Smooth muscle cell (in vitro differentiated cells): ENCODE results near the gene SMYD3. TPM values are rescaled to one million over a fixed set of nuclear protein-coding genes. Genes with fewer than 3 reads are reported as not detected.

ENCODE experiments used
- DNase-seq: peaks from one replicate; lab custom pipeline; 2025; ENCODE audit not compliant: unreplicated experiment; lab: John Stamatoyannopoulos, UW
- H2AFZ ChIP-seq: fragments of 200-600 bp; sonication (generic); 2 replicates; pipeline ENCODE4 v1.6.0; 2016; ENCODE audit warnings: antibody characterized with exemption, low read depth, mild to moderate bottlenecking
- H3F3A ChIP-seq: fragments of 200-600 bp; sonication (generic); 2 replicates; pipeline ENCODE4 v1.6.0; 2017; ENCODE audit warnings: antibody characterized with exemption, low read depth
- H3K27ac ChIP-seq: fragments of 200-600 bp; sonication (generic); 2 replicates; pipeline ENCODE4 v1.5.1; 2016; ENCODE audit warnings: low read depth, mild to moderate bottlenecking
- H3K27me3 ChIP-seq: fragments of 200-600 bp; sonication (generic); 2 replicates; pipeline ENCODE4 v1.6.1; 2016; ENCODE audit warnings: low read depth, mild to moderate bottlenecking
- H3K36me3 ChIP-seq: fragments of 200-600 bp; sonication (generic); 2 replicates; pipeline ENCODE4 v1.5.1; 2016; ENCODE audit warnings: low read depth
- H3K4me1 ChIP-seq: fragments of 200-600 bp; sonication (generic); 2 replicates; pipeline ENCODE4 v1.5.1; 2016; ENCODE audit warnings: low read depth
- H3K4me2 ChIP-seq: fragments of 200-600 bp; sonication (generic); 2 replicates; pipeline ENCODE4 v1.6.0; 2016; ENCODE audit warnings: mild to moderate bottlenecking
- H3K4me3 ChIP-seq: fragments of 200-600 bp; sonication (generic); 2 replicates; pipeline ENCODE4 v1.5.1; 2016; ENCODE audit warnings: mild to moderate bottlenecking
- H3K79me2 ChIP-seq: fragments of 200-600 bp; sonication (generic); 2 replicates; pipeline ENCODE4 v1.6.0; 2016; ENCODE audit warnings: low read depth, mild to moderate bottlenecking
- H3K9ac ChIP-seq: fragments of 200-600 bp; sonication (generic); 2 replicates; pipeline ENCODE4 v1.6.0; 2016; ENCODE audit warnings: low read depth
- H3K9me3 ChIP-seq: fragments of 200-600 bp; sonication (generic); replicated peaks from 2 replicates; pipeline ENCODE4 v1.5.1; 2016; ENCODE audit warnings: low read depth
- H4K20me1 ChIP-seq: fragments of 200-600 bp; sonication (generic); 2 replicates; pipeline ENCODE4 v1.6.0; 2016; ENCODE audit warnings: low read depth
- CTCF ChIP-seq: fragments of 200-600 bp; sonication (generic); IDR thresholded peaks from 2 replicates; pipeline ENCODE4 v1.5.1; 2017; ENCODE audit warnings: borderline replicate concordance, mild to moderate bottlenecking, antibody characterized with exemption; ENCODE audit not compliant: insufficient read depth, poor library complexity, severe bottlenecking
- WGBS: methylation state at CpG from one replicate; pipeline ENCODE4 v1.1.7; 2016; ENCODE audit warnings: low lambda C conversion rate; 5-methylcytosine and 5-hydroxymethylcytosine counted together
- polyA plus RNA-seq: library from polyadenylated mRNA; unstranded; fragments of >200 nt; fragmentation: Nextera tagmentation; extraction: Ambion mirVana; gene quantifications from 2 replicates; pipeline ENCODE4 v1.2.1, GENCODE V29; 2016
- total RNA-seq: library from RNA; depleted of rRNA; stranded (reverse); fragments of >200 nt; gene quantifications from 2 replicates; pipeline ENCODE4 v1.2.3, GENCODE V29; 2014

Gene SMYD3
- total and polyA plus RNA-seq, 2 experiments from 2014 or later = 162 to 301 TPM

DNA sequence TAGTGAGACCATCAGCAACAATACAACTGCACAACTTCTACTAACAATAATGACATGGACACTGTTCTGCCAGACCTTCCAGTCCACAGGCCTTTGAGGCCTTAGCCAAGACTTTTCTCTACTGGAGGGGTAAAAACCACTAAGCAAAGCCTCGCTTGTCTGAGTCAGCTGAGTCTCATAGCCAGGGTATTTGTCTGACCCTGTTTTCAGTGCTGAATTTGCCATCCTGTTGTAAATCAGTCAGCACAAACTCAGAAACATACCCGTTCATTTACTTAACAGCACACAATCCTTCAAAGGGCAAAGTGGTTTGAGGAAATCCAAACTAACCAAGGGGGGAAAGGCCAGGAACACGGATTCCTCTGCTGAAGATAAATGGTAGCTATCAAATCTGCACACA lies 537.8 kb downstream of the SMYD3 start:
- H3F3A ChIP-seq = peaks cover 48% of the 10 kb centered on the region
- H3K4me3 ChIP-seq = no peak overlapping the region
- H2AFZ ChIP-seq = no peak overlapping the region
- H3K36me3 ChIP-seq = no peaks in the 10 kb centered on the region
- peaks cover 22% of the 10 kb centered on the region for H3K4me1 ChIP-seq
- H3K4me2 ChIP-seq = peak overlapping the region; percentile 58
- peak overlapping the region; percentile 58 for H3K9ac ChIP-seq
- WGBS = under 1% methylated on average over 3 of the region's 3 CpGs
- DNase-seq = no peak
- no peaks in the 10 kb centered on the region for H3K9me3 ChIP-seq
- no peaks in the 10 kb centered on the region for H4K20me1 ChIP-seq
- H3K27ac ChIP-seq = peak overlapping the region; percentile 91
- no peak for TF ChIP-seq CTCF
- peaks cover 32% of the 10 kb centered on the region for H3K79me2 ChIP-seq
- H3K27me3 ChIP-seq = no peaks in the 10 kb centered on the region

DNA sequence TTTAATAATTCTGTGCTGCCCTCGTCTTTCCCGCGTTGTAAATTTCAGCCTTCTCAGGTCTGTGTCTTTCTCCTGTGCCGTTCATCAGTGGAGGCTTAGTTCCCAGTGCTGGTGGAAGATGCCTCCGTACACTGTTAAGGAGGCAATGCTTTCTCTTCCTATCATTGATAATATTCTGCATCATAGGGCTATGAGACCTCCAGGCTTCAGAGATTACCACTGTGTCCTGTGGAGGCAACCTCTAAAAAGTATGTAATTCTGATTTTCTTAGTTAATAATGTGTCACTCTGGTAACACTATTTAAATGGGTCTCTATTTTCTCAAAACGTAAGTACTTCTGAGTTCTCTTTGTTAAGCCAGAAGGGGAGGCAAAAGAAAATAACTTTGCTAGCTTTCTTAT lies 538.3 kb downstream of the SMYD3 start:
- peak overlapping the region; percentile 58 for H3K4me2 ChIP-seq

DNA sequence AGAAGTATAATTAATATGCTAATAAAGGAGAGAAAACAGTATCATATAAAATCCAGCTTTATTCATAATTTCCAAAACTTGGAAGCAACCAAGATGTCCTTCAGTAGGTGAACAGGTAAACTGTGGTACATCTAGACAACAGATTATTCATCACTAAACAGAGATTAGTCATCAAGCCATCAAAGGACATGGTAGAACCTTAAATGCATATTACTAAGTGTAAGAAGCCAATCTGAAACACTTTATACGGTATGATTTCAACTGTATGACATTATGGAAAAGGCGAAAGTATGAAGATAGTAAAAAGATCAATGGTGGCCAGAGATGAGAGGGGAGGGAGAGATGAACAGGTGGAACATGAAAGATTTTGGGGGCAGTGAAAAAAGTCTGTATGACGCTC lies 541.7 kb downstream of the SMYD3 start:
- H2AFZ ChIP-seq = no peak overlapping the region
- H3K27ac ChIP-seq = no peak overlapping the region
- WGBS = 96% methylated on average over 3 of the region's 3 CpGs
- no peak for TF ChIP-seq CTCF
- peaks cover 42% of the 10 kb centered on the region for H3F3A ChIP-seq
- no peak overlapping the region for H3K9ac ChIP-seq
- no peaks in the 10 kb centered on the region for H3K27me3 ChIP-seq
- H3K4me1 ChIP-seq = peaks cover 27% of the 10 kb centered on the region
- H3K79me2 ChIP-seq = peaks cover 50% of the 10 kb centered on the region
- H4K20me1 ChIP-seq = no peaks in the 10 kb centered on the region
- no peak overlapping the region for H3K4me3 ChIP-seq
- no peak overlapping the region for H3K4me2 ChIP-seq
- DNase-seq = no peak
- H3K36me3 ChIP-seq = no peaks in the 10 kb centered on the region
- H3K9me3 ChIP-seq = no peaks in the 10 kb centered on the region

More for the DNA sequence above, 538.3 kb downstream of the SMYD3 start:
- H3F3A ChIP-seq = peaks cover 49% of the 10 kb centered on the region
- H3K27me3 ChIP-seq = no peaks in the 10 kb centered on the region
- 63% methylated on average over 6 of the region's 6 CpGs for WGBS
- no peak for DNase-seq
- H3K36me3 ChIP-seq = no peaks in the 10 kb centered on the region
- TF ChIP-seq CTCF = no peak
- H3K79me2 ChIP-seq = peaks cover 32% of the 10 kb centered on the region
- peaks cover 22% of the 10 kb centered on the region for H3K4me1 ChIP-seq
- no peaks in the 10 kb centered on the region for H3K9me3 ChIP-seq
- no peak overlapping the region for H2AFZ ChIP-seq
- H4K20me1 ChIP-seq = no peaks in the 10 kb centered on the region
- H3K27ac ChIP-seq = peak overlapping the region; percentile 91
- H3K9ac ChIP-seq = peak overlapping the region; percentile 58
- no peak overlapping the region for H3K4me3 ChIP-seq

GRCh38 chr1:245963649-245964048 lies 543.4 kb downstream of the SMYD3 start:
- H3K4me2 ChIP-seq = no peak overlapping the region
- no peaks in the 10 kb centered on the region for H3K9me3 ChIP-seq
- no peak overlapping the region for H3K4me3 ChIP-seq
- DNase-seq = no peak
- H3K36me3 ChIP-seq = no peaks in the 10 kb centered on the region
- 81% methylated on average over 2 of the region's 2 CpGs for WGBS
- peaks cover 63% of the 10 kb centered on the region for H3K79me2 ChIP-seq
- H4K20me1 ChIP-seq = no peaks in the 10 kb centered on the region
- no peak overlapping the region for H2AFZ ChIP-seq
- no peak for TF ChIP-seq CTCF
- H3F3A ChIP-seq = peaks cover 32% of the 10 kb centered on the region
- no peaks in the 10 kb centered on the region for H3K27me3 ChIP-seq
- H3K9ac ChIP-seq = no peak overlapping the region
- H3K4me1 ChIP-seq = peaks cover 19% of the 10 kb centered on the region
- H3K27ac ChIP-seq = peak overlapping the region; percentile 73
